Natural killer cell treated with Interleukin-12 subunit alpha and Interleukin-12 subunit beta and Interleukin-15 and Interleukin-18, amount 100 ng/mL, for 72 hours (primary cell): ENCODE data around the gene BAHD1. TPM values are rescaled to one million over a fixed set of nuclear protein-coding genes. Genes with fewer than 3 reads are reported as not detected.

Experiments
- ATAC-seq, 2 donors: fragments of 150-1000 bp; cut with Tn5 transposase in 1 of 2; sonication (Bioruptor Pico), chemical (Tn5 transposase) in 1 of 2; 2 replicates each; pipeline ENCODE4 v1.10.0; 2021
- DNase-seq: peaks from one replicate; pipeline ENCODE4 v3.0.0; 2022; ENCODE audit warnings: low spot score
- H3K27ac Mint-ChIP-seq, 2 donors: 1 replicate in 1 of 2; 2 replicates in 1 of 2; pipeline ENCODE4 v1.8.0; 2022; ENCODE audit warnings: mixed read lengths in 2 of 2, mild to moderate bottlenecking in 1 of 2, moderate library complexity in 1 of 2
- H3K27me3 Mint-ChIP-seq, 2 donors: 1 replicate in 1 of 2; 2 replicates in 1 of 2; pipeline ENCODE4 v1.8.0; 2022; ENCODE audit warnings: mixed read lengths in 2 of 2
- H3K36me3 Mint-ChIP-seq: one replicate; pipeline ENCODE4 v1.8.0; 2022; ENCODE audit warnings: mixed read lengths
- H3K4me1 Mint-ChIP-seq, 2 donors: 1 replicate in 1 of 2; 2 replicates in 1 of 2; pipeline ENCODE4 v1.8.0; 2022; ENCODE audit warnings: low read depth in 2 of 2, mixed read lengths in 2 of 2, mild to moderate bottlenecking in 1 of 2
- H3K4me3 Mint-ChIP-seq: one replicate; pipeline ENCODE4 v1.8.0; 2022; ENCODE audit warnings: mixed read lengths
- H3K9me3 Mint-ChIP-seq: 2 replicates; pipeline ENCODE4 v1.8.0; 2022; ENCODE audit warnings: mixed read lengths
- total RNA-seq, 2 donors: library from RNA; stranded (reverse); gene quantifications; one replicate each; pipeline ENCODE4 v1.2.3, GENCODE V29; 2022

BAHD1 gene
- total RNA-seq: 10 to 100 TPM; 27.9 to 29.2 TPM

DNA sequence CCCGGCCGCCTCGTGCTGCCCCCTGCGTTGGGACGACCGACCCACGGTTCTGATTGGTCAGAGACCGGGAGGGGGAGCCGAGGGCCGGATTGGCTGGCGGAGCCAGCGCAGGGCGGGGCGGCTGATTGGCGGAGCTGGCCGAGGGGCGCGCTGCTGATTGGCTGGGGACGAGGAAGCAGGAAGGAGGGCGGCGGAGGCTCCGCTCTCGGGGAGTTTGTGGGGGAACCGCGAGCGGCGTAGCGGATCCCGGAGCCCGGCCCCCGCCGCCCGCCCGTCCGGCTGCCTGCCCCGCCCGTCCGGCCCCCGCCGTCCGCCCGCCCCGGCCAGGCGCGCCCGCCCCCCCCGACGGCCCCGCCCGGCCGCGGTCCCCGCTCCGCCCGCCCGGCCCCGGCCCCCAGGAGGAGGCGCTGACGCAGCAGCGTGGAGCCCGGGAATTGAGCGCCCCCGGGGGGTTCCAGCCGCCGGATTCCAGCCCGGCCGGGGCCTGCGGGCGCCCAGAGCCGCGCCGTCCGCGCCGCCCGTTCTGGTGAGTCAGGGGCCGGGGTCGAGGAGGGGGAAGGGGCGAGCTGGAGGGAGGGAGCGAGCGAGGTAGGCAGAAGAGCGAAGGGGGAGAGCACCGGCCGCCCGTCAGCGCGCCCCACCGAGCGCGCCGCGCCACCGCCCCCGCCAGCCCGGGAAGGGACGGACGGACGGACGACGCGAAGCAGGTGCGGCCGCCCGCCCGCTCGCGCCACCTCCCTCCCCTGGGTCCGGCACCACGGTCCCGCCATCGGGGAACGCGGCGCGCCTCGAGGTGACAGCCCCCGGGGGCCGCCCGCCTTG, at the start of gene BAHD1:
Gene BAHD1 (plus strand): TSS at position 211 of the 822 bp plus-strand sequence. CDS start 17,512 bp downstream, outside the sequence.
- ATAC-seq (peak; percentile 95 to 96), DNase-seq (peak; percentile 98)
- Mint-ChIP-seq H3K4me3 (peak within 1 kb of the TSS; percentile 95), H3K9me3 (no peaks in the 10 kb centered on the region), H3K27ac (peak within 1 kb of the TSS; percentile 71 to 86), H3K4me1 (peaks cover 42 to 47% of the 10 kb centered on the region in 2 donors), H3K27me3 (peaks cover under 1 to 20% of the 10 kb centered on the region in 2 donors), H3K36me3 (no peaks in the 10 kb centered on the region)

DNA sequence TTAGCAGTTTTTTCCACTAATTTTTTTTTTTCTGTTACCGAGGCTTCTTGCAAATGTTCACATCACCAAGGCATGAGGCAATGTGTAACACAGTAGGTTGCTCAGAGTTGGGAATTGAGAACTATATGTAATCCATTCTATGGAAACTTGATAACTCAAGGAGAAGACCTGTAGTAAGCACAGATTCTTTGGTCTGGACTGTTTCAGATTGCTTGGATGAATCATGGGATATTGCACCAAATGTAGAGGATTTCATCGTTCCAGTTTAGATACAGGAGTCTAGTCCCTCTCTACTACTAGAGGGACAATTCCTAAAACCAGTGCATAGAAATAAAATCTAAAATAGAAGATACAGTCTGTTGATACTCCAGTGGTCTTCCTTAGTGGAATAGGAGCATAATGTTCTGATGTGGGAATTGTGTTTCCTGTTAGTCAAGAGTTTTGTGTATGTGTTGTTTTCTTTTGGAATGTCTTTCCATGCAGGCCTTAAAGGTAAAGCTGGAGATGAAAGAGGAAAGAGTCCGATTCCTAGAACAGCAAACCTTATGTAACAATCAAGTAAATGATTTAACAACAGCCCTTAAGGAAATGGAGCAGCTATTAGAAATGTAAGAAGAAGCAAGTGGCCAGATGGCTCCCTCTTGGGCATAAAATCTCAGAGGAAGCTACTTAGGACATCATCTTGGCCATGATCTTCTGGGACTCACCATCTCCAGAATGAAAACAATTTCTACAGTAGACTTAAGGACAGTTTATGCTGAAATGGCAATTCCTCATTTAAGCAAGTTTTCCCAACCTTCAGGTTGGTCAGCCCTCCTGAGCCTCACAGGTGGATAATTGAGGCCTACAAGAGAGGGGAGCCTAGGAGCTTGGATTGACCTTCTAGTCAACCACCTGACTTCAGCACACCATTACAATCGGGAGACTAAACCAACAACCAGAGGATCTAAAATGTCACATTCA, 47.5 kb upstream of the BAHD1 start:
- H3K4me1 Mint-ChIP-seq: peaks cover 3 to 8% of the 10 kb centered on the region in 2 donors
- peaks cover 18% of the 10 kb centered on the region for H3K36me3 Mint-ChIP-seq
- no peak for DNase-seq
- H3K27ac Mint-ChIP-seq: no peak overlapping the region
- no peak for ATAC-seq
- no peaks in the 10 kb centered on the region for H3K27me3 Mint-ChIP-seq
- no peak overlapping the region for H3K4me3 Mint-ChIP-seq
- H3K9me3 Mint-ChIP-seq: no peaks in the 10 kb centered on the region

DNA sequence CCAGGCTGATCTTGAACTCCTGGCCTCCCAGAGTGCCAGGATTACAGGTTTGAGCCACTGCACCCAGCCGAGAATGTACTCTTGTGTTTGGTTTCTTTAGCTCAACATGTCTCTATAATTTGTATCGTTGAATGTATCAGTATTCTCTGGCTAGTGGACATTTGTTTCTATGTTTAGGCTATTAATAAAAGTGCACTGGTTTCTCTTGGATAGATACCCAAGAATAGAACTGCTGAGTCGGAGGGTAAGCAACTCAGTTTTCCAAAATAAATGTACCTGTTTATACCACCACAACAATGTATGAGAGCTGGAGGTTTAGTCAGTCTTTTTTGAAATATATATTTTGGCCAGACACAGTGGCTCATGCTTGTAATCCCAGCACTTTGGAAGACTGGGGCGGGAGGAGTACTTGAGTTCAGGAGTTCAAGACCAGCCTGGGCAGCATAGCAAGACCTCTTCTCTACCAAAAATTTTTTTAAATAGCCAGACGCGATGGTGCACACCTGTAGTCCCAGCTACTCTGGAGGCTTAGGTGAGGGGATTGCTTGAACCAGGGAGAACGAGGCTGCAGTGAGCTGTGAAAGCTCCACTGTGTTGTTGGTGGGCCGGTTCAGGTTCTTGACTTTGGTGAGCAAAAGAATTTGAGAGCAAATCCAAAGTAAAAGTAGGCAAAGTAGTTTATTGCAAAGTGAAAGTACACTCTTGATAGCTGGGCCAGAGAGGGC, 42.9 kb upstream of the BAHD1 start:
- Mint-ChIP-seq H3K27ac (peak overlapping the region in 1 of 2 donors; percentile 39), H3K36me3 (peaks cover 8% of the 10 kb centered on the region), H3K4me3 (peak overlapping the region; percentile 47), H3K4me1 (peaks cover 15 to 20% of the 10 kb centered on the region in 2 donors), H3K9me3 (no peaks in the 10 kb centered on the region), H3K27me3 (no peaks in the 10 kb centered on the region)
- no peak for DNase-seq
- no peak for ATAC-seq

DNA sequence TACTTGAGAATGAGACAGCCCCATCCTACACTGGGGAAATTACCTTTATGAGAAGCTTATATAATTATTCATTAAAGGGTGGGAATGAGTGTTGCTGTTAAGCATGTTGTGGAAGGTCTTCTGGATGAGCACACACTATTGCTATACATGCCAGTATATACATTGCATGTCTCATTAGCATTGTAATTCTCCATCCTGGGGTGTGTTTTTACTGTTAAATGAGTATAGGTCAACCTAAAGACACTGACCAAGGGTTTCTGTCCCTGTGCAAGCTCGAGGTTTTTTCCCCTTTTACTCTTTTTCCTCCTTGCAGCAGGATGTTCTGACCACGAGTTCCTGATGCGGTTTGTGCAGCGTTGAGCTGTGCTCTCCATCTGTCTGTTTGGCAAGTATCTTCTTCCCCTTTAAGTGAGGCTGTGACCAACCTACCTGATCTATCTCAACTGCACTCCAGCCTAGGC, 42.3 kb upstream of the BAHD1 start:
- DNase-seq (peak; percentile 66), ATAC-seq (peak; percentile 82 to 83)
- peak overlapping the region; percentile 47 for H3K4me3 Mint-ChIP-seq
- H3K9me3 Mint-ChIP-seq: no peaks in the 10 kb centered on the region
- H3K4me1 Mint-ChIP-seq: peaks cover 16 to 20% of the 10 kb centered on the region in 2 donors
- peaks cover 3% of the 10 kb centered on the region for H3K36me3 Mint-ChIP-seq
- peak overlapping the region in 1 of 2 donors; percentile 39 for H3K27ac Mint-ChIP-seq
- H3K27me3 Mint-ChIP-seq: no peaks in the 10 kb centered on the region

DNA sequence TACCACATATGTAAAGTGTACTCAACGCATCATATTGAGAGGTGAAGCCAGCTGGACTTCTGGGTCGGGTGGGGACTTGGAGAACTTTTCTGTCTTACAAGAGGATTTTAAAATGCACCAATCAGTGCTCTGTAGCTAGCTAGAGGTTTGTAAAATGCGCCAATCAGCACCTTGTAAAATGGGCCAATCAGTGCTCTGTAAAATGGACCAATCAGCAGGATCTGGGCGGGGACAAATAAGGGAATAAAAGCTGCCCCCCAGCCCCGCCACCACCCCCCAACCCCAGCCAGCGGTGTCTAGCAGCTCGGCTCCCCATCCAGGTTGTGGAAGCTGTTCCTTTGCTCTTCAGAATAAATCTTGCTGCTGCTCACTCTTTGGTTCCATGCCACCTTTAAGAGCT, 41.4 kb upstream of the BAHD1 start:
- Mint-ChIP-seq H3K36me3 (no peaks in the 10 kb centered on the region), H3K27ac (no peak overlapping the region), H3K4me3 (peak overlapping the region; percentile 25), H3K27me3 (no peaks in the 10 kb centered on the region), H3K9me3 (no peaks in the 10 kb centered on the region), H3K4me1 (peaks cover 19 to 20% of the 10 kb centered on the region in 2 donors)
- no peak for ATAC-seq
- DNase-seq: no peak

DNA sequence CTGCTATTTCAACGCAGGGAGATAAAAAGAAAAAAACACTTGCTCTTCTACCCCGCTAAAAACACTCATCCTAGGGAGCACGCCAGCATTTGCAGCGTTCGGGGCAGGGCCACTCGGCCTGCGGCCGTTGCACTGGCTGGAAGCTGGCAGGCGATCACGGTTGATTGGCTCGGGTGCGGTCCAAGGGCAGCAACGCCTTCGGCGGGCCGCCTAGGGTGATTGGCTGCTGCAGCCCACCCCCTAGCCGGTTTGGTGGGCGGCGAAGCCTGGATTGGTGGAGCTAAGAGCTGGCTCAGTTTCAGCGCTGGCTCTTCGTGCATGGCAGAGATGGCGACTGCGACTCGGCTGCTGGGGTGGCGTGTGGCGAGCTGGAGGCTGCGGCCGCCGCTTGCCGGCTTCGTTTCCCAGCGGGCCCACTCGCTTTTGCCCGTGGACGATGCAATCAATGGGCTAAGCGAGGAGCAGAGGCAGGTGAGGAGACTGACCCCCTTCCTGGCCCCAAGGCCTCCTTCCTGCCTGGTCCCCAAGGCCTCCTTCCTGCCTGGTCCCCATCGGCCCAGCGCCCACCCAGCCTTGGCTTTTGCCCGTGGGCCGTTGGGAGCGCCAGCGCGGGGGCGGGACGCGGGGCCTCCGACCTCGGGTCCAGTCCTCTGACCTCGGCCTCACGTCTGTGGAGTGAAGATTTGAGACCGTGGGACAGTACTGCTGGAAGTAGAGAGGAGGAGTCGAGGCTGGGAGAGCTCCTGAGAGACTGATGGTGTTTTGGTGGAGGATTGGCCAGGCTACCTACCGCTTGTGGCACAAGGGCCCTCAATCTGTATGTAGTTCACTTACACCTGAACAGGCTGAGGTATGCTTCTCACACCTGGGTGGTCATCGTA, 35.0 kb upstream of the BAHD1 start, which contains the start of gene IVD:
Gene IVD (plus strand): TSS at position 295 of the 881 bp plus-strand sequence. CDS start 33 bp downstream, at position 328.
- H3K4me3 Mint-ChIP-seq: peak within 1 kb of the TSS; percentile 92
- H3K9me3 Mint-ChIP-seq: no peaks in the 10 kb centered on the region
- H3K4me1 Mint-ChIP-seq: peaks cover 23 to 30% of the 10 kb centered on the region in 2 donors
- ATAC-seq (peak; percentile 99 to 100), DNase-seq (peak; percentile 94)
- peak within 1 kb of the TSS; percentile 80 to 85 for H3K27ac Mint-ChIP-seq
- peaks cover 2% of the 10 kb centered on the region for H3K36me3 Mint-ChIP-seq
- no peaks in the 10 kb centered on the region for H3K27me3 Mint-ChIP-seq

DNA sequence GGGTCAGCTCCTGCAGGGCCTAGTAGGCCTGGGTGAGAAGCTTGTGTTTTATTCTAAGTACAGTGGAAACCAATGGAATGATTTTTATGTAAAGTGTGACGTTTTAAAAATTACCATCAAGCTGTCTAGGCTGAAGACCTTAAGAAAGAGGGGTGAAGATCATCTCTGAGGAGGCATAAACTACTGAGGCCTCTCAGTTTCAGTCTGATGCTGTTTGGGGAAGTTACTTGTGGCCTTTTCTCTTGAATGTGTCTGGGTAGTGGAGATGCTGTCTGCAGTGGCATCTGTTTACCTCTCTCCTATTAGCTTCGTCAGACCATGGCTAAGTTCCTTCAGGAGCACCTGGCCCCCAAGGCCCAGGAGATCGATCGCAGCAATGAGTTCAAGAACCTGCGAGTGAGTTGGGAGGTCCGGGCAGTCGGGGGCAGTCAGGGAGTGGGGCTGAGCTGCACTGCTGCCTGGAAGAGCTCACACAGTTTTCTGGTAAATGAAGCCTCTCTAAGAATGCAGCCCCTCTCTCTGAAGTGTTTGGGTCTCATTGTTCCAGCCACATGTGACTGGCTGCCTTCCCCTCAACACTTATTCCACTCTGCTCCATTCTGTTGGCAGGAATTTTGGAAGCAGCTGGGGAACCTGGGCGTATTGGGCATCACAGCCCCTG, 33.3 kb upstream of the BAHD1 start:
- Mint-ChIP-seq H3K27me3 (no peaks in the 10 kb centered on the region), H3K9me3 (no peaks in the 10 kb centered on the region), H3K4me3 (peak overlapping the region; percentile 57), H3K36me3 (peaks cover 14% of the 10 kb centered on the region), H3K4me1 (peaks cover 23 to 39% of the 10 kb centered on the region in 2 donors), H3K27ac (peak overlapping the region in 1 of 2 donors; percentile 43)
- DNase-seq (no peak), ATAC-seq (no peak)

DNA sequence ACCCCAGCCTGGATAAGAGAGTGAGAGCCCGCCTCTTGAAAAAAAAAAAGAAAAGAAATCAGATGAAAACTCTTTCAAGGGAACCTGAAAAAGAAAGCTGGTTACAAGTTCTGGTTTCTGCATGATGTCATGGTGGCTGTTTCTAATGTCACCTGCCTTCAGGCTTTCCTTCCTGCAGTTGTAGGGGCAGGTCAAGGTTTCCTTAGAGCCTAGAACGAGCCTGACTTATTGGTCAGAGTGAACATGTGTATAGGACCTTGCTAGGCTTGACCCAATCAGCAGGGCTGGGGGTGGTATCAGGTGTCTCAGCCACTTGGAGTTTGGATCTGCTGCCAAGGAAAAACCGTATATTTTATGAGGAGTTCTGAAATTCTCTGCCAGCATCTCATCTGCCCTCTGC, 31.4 kb upstream of the BAHD1 start:
- no peaks in the 10 kb centered on the region for H3K9me3 Mint-ChIP-seq
- H3K4me1 Mint-ChIP-seq: peaks cover 23 to 35% of the 10 kb centered on the region in 2 donors
- H3K36me3 Mint-ChIP-seq: peaks cover 14% of the 10 kb centered on the region
- H3K27me3 Mint-ChIP-seq: no peaks in the 10 kb centered on the region
- no peak for DNase-seq
- H3K27ac Mint-ChIP-seq: no peak overlapping the region
- no peak overlapping the region for H3K4me3 Mint-ChIP-seq
- no peak for ATAC-seq

DNA sequence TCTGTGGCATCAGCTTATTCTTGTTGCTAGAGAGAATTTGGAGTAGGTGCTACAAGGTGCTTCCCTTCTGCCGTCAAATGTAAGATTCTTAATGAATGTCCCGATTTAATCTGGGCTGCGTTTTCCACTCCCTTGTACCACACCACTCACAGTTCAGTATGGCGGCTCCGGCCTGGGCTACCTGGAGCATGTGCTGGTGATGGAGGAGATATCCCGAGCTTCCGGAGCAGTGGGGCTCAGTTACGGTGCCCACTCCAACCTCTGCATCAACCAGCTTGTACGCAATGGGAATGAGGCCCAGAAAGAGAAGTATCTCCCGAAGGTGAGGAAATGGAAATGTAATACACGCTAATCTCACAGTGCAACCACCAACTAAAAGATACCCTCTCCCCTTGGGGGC, 30.3 kb upstream of the BAHD1 start:
- Mint-ChIP-seq H3K9me3 (no peaks in the 10 kb centered on the region), H3K4me3 (no peak overlapping the region), H3K4me1 (peaks cover 18 to 29% of the 10 kb centered on the region in 2 donors), H3K27ac (peak overlapping the region; percentile 13 to 20), H3K36me3 (peaks cover 14% of the 10 kb centered on the region), H3K27me3 (no peaks in the 10 kb centered on the region)
- DNase-seq (no peak), ATAC-seq (no peak)

DNA sequence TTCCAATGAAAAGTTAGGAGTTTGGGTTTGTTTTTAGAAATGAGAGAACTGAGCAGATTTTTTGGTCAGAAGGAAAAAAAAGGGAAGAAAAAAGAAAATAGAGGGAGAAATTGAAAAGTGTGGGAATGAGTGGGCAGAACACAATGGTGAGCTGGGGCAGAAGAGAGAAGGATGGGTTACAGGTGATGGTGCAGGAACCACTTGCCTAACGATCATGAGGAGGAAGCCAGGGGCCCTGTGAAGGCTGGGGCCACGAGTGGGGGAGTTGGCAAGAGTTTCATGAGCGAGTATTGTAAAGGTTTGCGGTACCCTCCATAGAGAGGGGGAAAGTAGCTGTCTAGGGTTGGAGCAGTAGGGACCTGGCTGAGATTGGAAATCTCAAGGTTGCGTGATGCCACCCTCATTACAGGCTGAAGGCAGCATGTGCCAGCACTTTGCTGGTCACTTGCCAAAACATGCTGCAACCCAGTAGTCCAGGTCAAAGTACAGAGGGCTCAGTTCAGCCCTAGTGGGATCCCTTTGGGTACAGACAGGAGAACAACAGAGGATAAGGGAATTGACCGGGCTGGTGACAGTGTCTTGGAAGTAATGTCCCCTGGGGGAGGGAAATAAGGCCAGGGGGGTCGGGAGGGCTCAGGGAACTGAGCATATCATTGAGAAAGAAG, 28.5 kb upstream of the BAHD1 start:
- H3K36me3 Mint-ChIP-seq: peaks cover 14% of the 10 kb centered on the region
- peaks cover 8 to 21% of the 10 kb centered on the region in 2 donors for H3K4me1 Mint-ChIP-seq
- ATAC-seq (no peak), DNase-seq (no peak)
- H3K27me3 Mint-ChIP-seq: no peaks in the 10 kb centered on the region
- H3K9me3 Mint-ChIP-seq: no peaks in the 10 kb centered on the region
- peak overlapping the region in 1 of 2 donors; percentile 1 for H3K27ac Mint-ChIP-seq
- H3K4me3 Mint-ChIP-seq: no peak overlapping the region

DNA sequence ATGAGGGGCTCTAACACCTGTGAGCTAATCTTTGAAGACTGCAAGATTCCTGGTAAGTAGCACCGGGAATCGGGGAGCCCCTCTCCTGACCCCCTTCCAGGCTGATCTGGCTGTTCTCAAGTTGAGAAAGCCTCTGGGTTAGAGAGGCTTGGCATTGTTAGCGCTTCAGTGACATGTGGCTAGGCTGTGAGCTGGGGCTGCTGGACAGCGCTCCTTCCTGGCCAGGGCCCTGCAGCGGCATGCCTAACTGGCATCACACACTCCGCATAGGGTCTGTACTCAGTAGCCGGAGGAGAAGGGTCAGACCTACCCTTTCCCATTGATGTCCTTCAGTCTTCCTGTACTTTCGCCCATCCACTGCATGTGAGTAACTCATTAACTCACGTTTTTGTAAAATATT, 27.7 kb upstream of the BAHD1 start:
- Mint-ChIP-seq H3K9me3 (no peaks in the 10 kb centered on the region), H3K27ac (no peak overlapping the region), H3K4me1 (peaks cover 0 to 13% of the 10 kb centered on the region in 2 donors), H3K36me3 (peaks cover 14% of the 10 kb centered on the region), H3K4me3 (no peak overlapping the region), H3K27me3 (no peaks in the 10 kb centered on the region)
- no peak for ATAC-seq
- no peak for DNase-seq
